GM12891 (cell line): ENCODE measurements around the gene GOT2.

Source experiments
- POLR2A ChIP-seq: IDR thresholded peaks from 2 replicates; pipeline ENCODE4 v1.6.1; 2011; ENCODE audit warnings: low read depth, low read length, control low read depth
- POLR2AphosphoS5 ChIP-seq: IDR thresholded peaks from 2 replicates; pipeline ENCODE4 v1.6.1; 2011; ENCODE audit warnings: low read depth, low read length, control low read depth
- POU2F2 ChIP-seq: IDR thresholded peaks from 2 replicates; pipeline ENCODE4 v1.6.1; 2011; ENCODE audit warnings: low read depth, mild to moderate bottlenecking, control low read depth, low read length, moderate library complexity

DNA sequence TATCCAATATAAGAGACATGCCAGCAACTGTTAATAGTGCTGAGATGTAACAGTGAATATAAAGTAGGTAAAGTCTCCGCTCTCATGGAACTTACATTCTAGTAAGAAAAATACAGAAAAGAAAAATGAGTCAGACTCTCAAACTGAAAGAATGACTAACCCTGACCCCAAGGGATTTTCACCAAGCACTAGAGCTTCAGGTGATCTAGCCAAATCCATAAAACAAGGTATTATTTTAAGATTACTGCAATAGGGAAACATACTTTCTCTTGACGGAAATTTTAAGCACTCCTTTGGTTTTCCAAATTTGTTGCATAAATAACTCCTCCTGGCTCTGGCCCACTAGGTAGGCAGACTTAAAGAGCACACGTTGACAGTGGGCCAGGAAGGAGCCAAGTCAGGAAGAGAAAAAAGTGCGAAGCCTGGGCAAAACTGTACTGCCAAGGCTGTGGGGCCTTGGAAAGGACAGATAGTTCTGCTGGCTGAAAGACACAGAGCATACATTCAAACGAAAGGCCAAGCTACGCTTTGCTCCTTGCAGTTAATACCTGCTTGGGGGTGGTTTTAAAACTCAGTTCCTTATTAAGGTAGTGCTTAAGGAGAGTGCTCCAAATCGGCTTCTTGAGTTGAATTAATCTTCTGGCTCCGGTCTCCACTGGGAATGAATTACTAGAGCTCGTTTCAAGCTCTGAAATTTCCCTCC is 1.4 kb downstream of the GOT2 start:
- TF ChIP-seq POLR2A (no peak), POLR2AphosphoS5 (no peak), POU2F2 (no peak)
